ENCODE results near the gene PDE8A. TPM values are rescaled to one million over a fixed set of nuclear protein-coding genes. Genes with fewer than 3 reads are reported as not detected.
"Not testable (repeated sequence)": the region's sequence is repeated elsewhere in the genome, so short reads cannot be mapped to it uniquely, and the experiment has no call there.

Gene PDE8A
- total and polyA plus RNA-seq, 2 donors, result 17.6 to 82.3 TPM

GRCh38 chr15:85177042-85177515 lies 195.4 kb downstream of the PDE8A start:
- WGBS, result 54% methylated on average over 8 of the region's 8 CpGs
- DNase-seq (ENCODE audit: extremely low spot score); H3K27ac ChIP-seq (ENCODE audit: low read depth): not testable (repeated sequence)

DNA sequence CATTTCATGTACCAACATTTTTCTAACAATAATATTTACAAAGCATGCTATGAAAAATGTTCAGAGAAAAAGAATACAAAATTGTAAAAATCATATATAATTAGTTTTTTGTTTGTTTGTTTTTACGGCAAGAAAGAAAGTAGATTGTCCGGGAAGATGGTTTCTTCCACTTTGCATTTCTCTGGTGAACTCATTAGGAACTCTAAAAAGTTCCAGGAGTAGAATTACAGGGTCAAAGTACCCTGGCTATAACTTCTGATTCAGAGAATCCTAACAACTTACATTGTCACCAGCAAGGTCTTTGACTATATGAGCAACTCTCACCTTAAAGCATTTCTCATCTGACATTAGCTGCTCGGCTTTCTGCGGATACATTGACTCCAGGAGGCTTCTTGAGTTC lies 196.7 kb downstream of the PDE8A start:
- no peak for DNase-seq (ENCODE audit: extremely low spot score)
- WGBS, result 95% methylated on average over 4 of the region's 4 CpGs
- H3K27ac ChIP-seq (ENCODE audit: low read depth), result no peak overlapping the region
- no peaks in the 10 kb centered on the region for H3K4me1 ChIP-seq (ENCODE audit: insufficient read depth)
- H3K36me3 ChIP-seq (ENCODE audit: insufficient read depth), result no peaks in the 10 kb centered on the region
- no peak overlapping the region for H3K4me3 ChIP-seq (ENCODE audit: low read depth, low read length)

More at GRCh38 chr15:85177042-85177515, 195.4 kb downstream of the PDE8A start:
- not testable (repeated sequence) for H3K4me1 ChIP-seq (ENCODE audit: insufficient read depth); H3K4me3 ChIP-seq (ENCODE audit: low read depth, low read length); H3K36me3 ChIP-seq (ENCODE audit: insufficient read depth)

DNA sequence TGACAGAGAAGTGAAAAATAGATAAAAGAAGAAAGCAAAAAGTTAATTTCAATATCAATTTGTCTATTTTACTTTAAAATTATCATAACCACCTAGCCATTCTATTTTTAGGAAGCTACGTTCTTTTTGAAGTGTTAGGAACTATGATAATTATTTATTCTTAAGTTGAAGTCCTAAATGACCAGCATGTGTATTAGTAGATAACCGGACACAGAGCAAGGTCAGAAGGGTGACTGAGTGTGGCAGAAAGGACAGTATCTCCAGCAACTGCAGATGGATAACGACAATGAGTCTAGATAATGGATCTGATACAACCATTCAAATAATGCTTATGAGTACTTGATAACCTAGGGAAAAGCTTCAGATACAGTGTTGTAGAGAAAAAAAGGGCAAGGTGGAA lies 198.0 kb downstream of the PDE8A start:
- no peaks in the 10 kb centered on the region for H3K36me3 ChIP-seq (ENCODE audit: insufficient read depth)
- no peak for DNase-seq (ENCODE audit: extremely low spot score)
- no peaks in the 10 kb centered on the region for H3K4me1 ChIP-seq (ENCODE audit: insufficient read depth)
- H3K4me3 ChIP-seq (ENCODE audit: low read depth, low read length), result no peak overlapping the region
- WGBS, result 66% methylated on average over 3 of the region's 3 CpGs
- no peak overlapping the region for H3K27ac ChIP-seq (ENCODE audit: low read depth)

GRCh38 chr15:85185350-85185749 lies 203.7 kb downstream of the PDE8A start:
- DNase-seq (ENCODE audit: extremely low spot score); H3K36me3 ChIP-seq (ENCODE audit: insufficient read depth); H3K4me3 ChIP-seq (ENCODE audit: low read depth, low read length); H3K27ac ChIP-seq (ENCODE audit: low read depth); H3K4me1 ChIP-seq (ENCODE audit: insufficient read depth): not testable (repeated sequence)
- 89% methylated on average over 11 of the region's 11 CpGs for WGBS

GRCh38 chr15:85188171-85188577 lies 206.5 kb downstream of the PDE8A start:
- WGBS, result 76% methylated on average over 3 of the region's 3 CpGs
- H3K4me3 ChIP-seq (ENCODE audit: low read depth, low read length); DNase-seq (ENCODE audit: extremely low spot score); H3K27ac ChIP-seq (ENCODE audit: low read depth); H3K4me1 ChIP-seq (ENCODE audit: insufficient read depth); H3K36me3 ChIP-seq (ENCODE audit: insufficient read depth): not testable (repeated sequence)

Small RNA genes lying within 50 kb of the gene (small RNA-seq; reads per million reads assigned to genes)
- gene AC044860.2 (not detected), gene RNU6-339P (not detected), gene RNU6-796P (not detected)

Other genes with a start within 250 kb of the PDE8A start
- 10.2 TPM for gene ZNF592, start 233.3 kb upstream of the PDE8A start, total RNA-seq
- 12.7 TPM for gene ZNF592, start 233.3 kb upstream of the PDE8A start, polyA plus RNA-seq
- gene ALPK3, start 164.5 kb upstream of the PDE8A start, total RNA-seq, result 7.2 TPM
- gene ALPK3, start 164.5 kb upstream of the PDE8A start, polyA plus RNA-seq, result 4.3 TPM
- gene SLC28A1, start 97.2 kb upstream of the PDE8A start, total RNA-seq, result 0.11 TPM
- 0.04 TPM for gene SLC28A1, start 97.2 kb upstream of the PDE8A start, polyA plus RNA-seq

Data from urinary bladder (tissue), 4 donors.